ENCODE results near the gene TTC6.

TTC6 gene

DNA sequence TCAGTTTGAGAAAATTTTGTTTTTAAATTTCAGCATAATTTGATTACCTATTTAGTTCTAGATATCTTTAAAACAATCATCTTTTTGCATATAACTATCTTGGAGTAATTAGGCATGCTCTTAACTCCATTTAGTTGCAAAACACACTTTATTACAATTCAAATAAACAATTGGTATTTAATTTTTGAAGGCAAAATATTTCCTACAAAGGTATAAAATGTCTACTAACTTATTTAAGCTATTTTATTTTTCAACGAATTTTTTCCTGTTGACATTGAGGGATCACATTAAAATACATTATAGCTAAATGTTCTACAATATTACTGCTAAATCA lies 8.7 kb upstream of the TTC6 start:
- no peak for DNase-seq

DNA sequence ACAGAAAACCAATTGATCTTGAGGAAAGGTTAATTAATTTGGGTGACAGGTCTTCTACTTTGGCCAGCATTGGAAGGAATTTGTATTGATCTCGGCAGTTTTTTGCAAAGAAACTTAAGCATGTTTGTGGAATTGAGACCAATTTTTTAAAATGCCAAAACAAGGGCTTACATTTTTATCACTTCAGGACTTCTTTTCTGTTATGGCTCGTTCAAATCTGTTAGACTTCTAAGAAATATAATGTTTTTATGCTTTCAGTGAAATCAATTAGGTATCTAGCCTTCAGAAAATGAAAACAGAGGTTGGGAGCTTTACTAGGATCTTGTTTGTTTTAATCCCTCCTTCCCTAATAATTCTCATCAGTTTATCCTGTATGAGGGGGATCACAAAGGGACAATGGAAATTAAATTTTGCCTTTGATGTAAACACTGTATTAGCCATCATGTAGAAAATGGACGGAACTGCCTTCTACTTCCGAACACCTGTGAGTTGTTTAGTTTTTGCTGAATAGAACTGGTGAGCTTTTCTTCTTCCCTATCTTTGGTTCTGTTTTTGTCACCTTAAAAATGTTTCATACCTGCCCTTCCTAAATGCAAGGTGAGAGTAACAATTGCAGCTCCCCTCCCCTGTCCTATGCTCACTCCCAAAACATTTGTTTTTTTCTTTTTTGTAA lies 8.2 kb upstream of the TTC6 start:
- no peak for DNase-seq

DNA sequence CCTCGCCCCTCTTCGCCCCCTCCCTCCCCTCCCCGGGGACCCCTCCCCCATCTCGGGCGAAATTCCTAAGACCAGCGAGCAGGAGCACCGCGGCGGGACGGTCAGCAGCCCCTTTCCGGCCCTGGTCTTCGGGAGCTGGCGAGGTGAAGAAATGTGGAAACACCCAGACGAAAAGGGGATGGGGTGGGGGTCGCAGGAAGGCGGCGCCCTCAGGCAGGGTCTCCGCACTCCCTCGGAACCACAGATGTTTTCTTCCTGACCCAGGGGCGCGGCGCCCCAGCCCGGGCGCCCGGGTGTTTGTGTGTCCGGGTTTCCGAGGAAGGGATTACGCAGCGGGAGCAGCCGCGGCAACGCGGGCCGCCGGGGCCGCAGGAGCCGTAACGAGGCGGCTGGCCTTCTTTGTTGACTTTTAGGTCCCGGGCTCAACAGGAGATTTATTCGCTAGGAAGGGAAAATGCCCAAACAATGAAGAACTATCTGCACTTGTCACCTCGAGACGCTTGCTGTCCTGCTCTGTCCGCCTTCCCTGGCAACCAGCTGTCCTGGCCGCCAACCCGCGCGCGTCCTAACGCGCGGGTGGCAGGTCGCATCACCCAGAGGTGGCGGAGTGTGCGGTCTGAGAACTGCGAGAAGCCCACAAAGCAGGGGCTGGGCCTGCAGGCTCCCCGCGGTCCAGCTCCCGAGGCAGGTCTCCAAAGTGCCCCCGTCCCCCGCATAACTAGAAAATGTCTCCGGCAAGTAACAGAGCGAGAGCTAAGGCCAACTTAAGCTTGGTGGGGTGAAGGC lies 7.4 kb upstream of the TTC6 start:
- DNase-seq: no peak

DNA sequence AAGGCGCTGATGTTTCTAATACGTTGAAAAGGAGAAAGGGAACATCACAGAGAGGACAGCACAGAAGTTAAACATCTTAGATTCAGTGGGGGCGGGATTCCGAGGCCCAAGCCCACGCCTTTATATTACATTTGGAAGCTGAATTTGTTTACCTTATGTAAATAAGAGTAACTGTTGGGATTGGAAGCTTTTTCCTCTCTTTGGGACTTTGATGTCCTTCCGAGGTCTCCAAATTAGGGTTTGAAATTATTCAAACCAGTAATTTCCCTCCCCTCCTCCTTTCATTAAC lies 6.8 kb upstream of the TTC6 start:
- DNase-seq: no peak

DNA sequence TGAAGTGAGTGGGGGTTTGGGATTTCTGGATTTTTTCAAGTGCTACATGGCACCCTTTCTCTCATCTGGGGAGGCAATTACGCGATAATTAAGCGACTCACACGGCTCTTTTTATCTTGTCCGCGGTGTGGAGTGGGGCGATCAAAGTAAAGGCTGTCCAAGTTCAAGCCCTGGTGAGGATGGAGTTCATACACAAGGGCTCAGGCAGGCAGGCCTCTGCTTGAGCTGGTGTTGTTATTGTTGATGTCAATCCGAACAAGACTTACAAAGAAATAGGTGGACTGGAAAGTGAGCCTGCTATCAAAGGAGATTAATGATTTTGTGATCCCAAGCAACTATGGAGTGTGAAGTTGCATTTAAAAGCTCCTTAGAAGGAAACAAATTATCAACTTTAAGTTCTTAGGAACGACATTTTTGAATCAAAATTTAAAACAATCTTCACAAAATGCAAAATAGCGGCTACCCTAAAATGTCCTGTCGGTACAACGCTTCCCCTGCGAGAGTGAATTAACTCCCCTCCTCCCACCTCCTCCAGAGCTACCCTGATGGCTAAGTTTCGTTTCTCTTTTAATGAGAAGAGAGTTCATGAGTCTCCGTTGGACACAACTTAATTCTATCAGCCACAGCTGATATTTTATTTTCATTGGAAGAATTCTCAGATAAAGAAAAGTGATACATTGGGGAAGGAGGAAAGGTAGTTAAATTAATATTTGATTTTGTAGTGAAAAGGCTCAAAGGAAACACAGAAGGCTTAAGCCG lies 6.3 kb upstream of the TTC6 start:
- DNase-seq: no peak

DNA sequence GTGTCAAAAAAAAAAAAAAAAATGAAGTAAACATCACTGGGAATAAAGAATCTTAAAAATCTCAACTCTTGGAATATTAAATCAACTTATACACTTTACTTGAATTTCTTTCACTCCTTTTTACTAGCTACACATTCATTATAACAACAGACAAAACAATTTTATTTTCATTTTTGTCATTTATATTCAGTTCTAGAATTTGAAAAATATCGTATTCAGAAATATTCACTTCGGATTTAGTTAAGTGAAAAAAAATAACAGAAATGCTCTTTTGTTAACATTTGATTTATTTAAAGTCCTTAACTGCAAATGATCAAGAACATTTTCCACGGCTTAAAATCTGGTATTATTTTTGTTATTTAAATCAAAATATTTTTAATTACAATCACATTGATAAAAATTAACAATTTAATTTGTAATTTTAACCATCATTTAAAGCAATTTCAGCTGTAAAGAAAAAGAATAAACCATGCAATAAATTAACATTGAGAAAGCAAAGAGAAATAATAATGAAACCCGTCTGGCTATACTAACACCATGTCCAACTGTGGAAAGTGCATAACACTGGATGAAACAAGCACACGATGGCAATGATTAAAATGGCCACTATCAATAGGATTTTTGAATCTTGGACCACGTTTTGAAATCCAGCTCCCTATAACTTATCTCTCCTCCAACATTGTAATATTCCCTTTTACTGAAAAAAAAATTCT lies 5.6 kb upstream of the TTC6 start:
- DNase-seq: no peak

DNA sequence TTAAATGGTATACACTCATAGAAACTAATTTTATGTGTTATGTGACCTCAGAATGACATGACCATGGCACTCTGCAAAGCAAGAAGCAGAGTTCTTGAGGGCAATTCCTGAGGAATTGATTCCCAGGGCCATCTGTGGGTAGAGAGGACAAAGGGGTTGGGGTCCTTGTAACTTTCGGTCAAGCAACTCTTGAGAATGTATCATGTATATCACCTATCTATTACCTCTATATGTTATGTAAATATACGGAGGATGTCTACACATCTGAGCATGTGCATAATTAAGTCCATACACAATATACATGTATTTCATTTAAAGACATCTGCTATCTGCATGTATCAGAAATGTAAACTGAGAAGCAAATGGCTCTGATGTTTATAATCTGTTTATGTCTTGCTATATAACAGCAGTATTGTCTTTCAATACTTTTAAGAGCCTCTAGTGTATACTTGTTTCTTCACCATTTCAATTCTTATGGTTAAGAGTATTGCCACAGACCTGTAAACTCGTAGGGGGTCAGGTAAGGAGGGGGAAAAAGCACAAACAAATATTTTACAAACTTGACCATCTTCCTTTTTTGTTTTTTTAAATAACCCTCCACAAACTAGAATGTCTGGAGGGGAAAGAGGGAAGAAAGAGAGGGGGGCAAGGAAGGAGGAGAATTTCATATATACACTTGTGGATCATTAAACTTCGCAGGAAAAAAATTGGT lies 4.8 kb upstream of the TTC6 start:
- no peak for DNase-seq

DNA sequence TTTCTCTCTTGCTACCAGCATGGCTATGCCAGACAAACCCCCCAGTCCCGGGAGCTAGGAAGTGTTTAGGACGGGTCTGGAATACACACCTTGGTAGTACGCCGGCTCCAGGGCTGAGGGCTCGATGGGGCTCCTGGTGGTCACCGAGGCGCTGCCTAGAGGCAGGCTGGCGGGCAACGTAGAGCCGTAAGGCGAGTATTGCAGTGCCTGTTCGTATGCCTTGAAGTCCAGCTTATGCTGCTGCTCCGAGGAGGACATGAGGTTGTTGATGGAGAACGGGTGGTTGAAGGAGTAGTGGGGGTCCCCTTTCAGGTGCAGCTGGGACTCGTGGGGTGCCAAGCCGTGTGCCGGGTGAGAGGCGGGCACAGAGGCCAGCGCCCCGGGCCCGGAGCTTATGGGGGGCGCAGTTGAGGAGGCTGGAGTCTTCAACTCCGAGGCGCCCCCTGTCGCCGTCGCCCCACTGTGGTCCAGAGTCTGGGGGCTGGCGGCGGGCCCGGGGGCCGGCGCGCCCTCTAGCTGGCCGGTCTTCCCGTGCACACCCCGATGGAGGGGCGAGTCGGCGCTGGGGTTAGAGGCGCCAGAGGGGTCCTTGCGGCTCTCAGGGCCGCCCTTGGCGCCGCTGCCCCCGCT lies 4.0 kb upstream of the TTC6 start:
- no peak for DNase-seq

DNA sequence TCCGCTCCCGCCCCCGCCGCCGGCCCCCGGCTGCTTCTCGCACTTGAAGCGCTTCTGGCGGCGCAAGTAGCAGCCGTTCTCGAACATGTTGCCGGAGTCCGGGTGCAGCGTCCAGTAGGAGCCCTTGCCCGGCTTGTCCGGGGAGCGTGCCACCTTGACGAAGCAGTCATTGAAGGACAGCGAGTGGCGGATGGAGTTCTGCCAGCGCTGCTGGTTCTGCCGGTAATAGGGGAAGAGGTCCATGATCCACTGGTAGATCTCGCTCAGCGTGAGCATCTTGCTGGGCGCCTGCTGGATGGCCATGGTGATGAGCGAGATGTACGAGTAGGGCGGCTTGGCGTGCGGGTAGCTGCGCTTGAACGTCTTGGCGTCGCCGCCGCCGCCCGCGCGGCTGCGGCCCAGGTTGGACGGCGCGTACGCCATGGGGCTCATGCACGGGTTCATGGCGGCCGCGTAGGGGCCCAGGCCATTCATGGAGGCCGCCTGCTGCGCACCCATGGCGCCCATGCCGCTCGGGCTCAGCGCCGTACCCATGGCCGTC lies 3.4 kb upstream of the TTC6 start:
- DNase-seq: no peak

DNA sequence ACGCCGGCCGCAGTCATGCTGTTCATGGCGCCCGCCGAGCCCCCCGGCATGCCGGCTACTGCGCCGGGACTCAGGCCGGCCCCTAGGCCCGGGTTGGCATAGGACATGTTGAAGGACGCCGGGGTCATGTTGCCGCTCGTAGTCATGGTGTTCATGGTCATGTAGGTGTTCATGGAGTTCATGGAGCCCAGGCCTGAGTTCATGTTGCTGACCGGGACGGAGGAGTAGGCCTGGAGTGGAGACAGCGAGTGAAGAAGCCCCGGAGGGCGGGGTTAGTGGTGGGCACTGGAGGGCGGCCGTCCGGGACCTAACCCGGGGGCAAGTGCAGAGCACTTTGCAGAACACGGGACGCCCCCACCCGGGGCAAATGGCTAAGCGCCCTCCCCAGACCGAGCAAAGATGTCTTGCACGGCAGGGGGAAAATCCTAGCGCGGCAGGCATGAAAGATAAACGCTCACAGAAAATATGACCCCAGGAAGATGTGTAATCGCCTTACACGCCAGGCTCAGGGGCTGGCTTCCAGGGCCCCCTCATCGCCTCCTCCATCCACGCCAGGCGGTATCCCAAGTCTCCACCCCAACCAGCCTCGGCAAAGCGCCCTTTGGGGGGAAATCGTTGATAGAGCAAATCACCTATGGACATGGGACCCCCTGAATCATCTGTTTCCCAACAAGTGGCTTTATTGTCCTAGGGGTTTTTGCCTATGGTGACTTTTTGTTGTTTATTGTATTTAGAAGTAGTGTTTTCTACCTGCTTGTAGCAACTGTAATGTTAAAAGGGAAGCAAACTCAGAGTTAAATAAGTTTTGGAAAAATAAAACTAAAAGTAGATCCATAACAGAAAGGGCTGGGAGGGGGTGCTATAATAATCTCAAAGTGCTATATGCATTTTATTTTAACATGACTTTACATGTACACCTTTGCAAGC lies 2.7 kb upstream of the TTC6 start:
- no peak for DNase-seq

DNA sequence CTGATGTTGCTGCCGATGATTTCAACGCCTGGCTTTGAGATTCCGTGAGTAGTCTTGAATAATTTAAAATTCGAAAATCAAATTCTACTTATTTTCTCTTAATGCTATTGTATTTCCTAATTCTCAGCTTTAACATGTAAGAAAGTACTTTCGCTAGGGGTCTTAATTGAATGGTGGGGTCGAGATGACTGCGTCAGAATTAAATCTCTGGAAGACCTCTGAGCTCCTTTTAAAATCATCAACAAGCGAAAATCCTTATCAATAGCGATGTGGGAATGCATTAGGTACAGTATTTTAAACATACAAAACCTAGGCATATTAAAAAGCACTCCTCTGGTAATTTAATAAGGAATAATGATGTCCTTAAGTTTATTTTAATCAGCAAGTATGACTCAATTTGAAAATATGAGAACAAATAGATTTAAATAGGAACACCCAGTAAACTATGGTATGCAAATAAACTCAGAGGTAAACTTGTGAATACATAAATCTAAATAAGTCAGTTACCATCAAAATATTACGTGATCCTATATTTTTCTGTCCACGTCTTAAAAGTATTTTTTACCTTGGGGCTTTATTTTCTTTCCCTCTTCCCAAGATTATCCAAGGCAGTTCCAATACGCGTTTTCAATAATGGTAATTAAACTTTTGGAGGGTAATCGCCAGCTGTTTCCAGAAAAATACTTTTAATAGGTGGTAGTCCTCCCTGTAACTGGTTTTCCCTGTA lies 1.8 kb upstream of the TTC6 start:
- DNase-seq: no peak

DNA sequence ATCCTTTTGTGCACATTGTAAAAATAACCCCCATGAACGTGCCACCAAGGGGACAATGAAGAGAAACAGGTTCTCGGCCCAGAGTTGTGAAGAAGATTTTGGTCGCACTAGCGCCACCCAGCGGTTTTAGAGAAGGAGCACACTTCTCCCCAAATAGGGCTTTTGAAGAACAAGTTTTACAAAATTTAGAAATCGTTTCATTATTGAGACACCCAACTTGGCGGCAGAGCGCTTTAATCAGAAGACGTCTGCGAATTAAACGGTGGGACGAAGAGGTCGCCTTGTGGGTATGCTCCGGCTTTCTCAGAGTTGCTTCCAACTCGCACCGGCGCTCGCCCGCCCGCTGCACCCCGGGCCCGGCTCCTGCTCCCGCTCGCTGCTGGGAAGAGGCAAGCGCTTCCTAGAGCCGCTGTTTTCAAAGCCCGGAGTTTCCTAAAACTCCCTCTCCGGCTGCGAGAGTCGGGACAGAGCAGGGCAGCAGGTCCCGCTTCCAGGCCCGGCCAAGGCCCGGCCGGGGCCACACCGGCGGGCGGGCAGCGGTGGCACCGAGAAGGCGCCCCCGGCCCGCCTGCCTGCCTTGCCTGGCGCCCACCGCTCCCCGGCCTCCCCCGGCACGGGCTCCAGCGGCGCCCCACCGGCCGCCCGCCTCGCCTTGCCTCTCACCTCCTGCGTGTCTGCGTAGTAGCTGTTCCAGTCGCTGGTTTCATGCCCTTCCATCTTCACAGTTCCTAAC lies 1.0 kb upstream of the TTC6 start:
- peak; percentile 45 for DNase-seq

DNA sequence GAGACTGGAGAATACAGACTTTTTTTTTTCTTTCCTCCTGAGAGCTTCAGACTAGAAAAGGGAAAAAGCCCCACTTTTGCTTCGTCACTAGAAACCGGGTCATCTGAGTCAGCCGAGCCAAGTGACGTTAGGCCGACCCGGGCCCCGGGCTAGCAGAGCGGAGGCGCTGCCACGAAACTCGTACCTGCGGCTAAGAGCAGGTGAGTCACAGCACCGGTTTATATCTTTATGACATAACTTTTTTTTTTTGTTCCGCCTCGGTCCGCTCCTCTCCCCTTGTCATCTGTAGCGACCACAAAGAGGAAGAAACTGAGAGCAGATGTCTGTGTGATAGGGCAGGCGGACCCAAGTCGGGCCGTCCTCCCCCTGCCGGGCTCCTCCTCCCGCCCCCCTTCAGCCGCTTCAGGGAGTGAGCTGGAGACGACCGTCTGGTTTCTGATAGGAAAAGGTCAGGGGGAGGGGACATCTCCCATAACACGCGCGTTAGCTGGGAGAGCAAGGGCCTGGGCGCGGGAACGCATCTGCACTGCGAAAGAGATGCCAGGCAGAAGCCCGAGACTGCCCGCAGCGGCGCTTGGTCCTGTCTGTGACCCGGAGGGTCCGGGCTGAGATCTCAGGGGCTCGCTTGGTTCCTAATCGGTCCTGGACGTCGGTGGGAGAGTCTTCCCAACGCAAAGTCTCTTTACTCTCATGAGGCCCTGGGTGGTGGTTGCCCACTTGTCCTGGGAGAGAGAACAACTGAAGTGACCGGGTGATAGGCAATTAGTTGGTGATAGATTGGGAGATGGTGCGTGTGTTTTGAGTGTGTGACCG lies 586 bp downstream of the TTC6 start:
- DNase-seq: peak; percentile 31

DNA sequence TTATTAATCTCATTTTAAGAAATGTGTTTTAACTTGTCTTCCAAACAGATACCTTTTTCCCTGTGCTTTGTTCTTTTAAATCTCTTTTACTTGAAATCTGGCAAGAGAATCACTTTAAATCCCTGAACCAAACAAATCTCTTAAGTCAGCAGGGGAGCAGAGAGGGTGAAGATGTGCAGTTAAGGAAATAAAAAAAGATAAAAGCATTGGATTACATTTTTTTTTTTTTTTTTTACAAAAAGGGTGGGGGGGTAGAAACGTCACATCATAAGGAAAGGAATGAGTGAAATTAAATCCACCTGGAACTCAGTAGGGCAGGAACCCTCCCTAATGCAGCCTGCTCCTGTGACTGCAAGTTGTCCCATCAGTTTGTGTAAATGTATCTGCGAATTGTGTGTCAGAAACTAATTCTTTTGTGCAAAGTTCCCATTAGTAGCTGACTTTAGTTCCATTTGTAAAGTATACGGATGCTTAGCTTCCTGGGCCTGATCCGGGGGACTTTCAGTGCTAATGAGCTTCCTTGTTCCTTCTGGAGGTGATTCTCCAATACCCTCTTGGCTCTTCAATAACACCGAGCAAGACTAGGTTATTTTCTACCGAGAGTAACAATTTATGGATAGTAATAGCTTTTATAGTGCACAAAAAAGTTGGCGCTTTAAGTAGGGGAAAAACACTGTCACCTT lies 1.5 kb downstream of the TTC6 start:
- no peak for DNase-seq

DNA sequence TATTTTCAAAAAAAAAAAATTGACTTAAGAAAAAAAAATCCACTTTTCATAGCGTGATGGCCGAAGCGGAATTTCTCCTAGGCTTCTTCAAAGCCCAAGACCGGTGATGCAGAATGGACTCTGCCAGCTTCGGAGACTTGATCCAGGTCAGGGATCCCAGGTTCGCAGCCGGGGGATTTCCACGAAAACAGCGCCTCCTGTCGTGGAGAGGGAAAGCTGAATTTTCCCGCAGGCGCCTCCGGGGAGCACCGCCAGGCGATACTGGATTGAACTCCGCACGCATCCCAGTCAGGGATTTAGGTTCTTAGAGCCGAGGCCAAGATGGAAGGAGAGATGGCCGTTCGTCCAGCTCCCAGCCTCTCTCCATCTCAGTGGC lies 2.1 kb downstream of the TTC6 start:
- DNase-seq: no peak

DNA sequence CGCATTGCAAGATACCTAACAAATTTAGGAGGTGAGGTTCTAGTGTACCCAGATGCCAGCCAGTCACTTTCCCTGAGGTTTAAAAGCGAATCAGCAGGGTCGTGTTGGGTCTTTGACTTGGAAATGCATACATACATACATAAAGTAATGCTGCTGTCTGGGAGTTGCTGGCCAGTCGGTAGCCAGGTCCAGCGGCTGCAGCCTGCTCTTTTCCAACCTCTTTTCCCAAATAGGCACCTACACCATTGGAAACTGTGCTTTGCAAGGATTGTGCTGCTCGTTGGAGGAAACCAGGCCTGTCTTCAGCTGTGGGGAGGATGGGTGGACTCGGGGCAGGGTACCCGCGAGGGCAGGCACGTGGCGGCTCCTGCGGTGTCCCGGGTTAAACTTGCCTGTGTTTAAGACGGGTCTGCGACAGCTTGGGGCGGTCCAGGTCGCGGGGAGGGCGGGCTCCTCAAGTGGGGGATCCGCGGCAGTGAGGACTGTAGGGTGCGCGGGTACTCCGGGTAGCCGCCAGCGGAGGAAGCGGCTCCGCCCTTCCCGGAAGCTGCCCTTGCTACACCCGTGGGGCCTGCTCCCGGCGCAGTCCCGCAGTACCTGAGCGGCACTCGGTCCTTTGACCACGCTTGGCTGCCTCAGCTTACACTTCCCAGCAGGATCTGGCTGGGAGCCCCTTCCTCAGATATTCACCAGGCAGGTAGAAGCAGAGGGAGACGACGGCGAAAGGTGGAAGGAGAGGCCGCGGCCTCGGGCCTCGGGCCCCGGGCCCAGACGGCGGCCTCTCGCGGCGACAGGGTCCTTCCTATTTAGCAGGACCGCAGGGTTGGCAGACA lies 2.7 kb downstream of the TTC6 start:
- DNase-seq: no peak
